IPS-11a (cell line): ENCODE results near the gene MIER1.
"Not testable (repeated sequence)": the region's sequence is repeated elsewhere in the genome, so short reads cannot be mapped to it uniquely, and the experiment has no call there.

ENCODE experiments used
- H3K4me3 ChIP-seq: one replicate; pipeline ENCODE4 v1.5.1; 2013; ENCODE audit warnings: low read depth, low read length, control low read depth

The MIER1 gene

GRCh38 chr1:66937529-66938234 lies 12.9 kb downstream of the MIER1 start:
- H3K4me3 ChIP-seq = no peak overlapping the region

GRCh38 chr1:66938613-66939012 lies 13.8 kb downstream of the MIER1 start:
- H3K4me3 ChIP-seq = no peak overlapping the region

GRCh38 chr1:66940981-66941380 lies 16.2 kb downstream of the MIER1 start:
- H3K4me3 ChIP-seq = no peak overlapping the region

- H3K4me3 ChIP-seq = no peak overlapping the region
Observed at GRCh38 chr1:66943361-66943969, 18.7 kb downstream of the MIER1 start.

GRCh38 chr1:66944330-66945274 lies 19.8 kb downstream of the MIER1 start:
- no peak overlapping the region for H3K4me3 ChIP-seq

GRCh38 chr1:66945316-66945715 lies 20.5 kb downstream of the MIER1 start:
- H3K4me3 ChIP-seq = no peak overlapping the region

GRCh38 chr1:66947267-66947666 lies 22.5 kb downstream of the MIER1 start:
- no peak overlapping the region for H3K4me3 ChIP-seq

- no peak overlapping the region for H3K4me3 ChIP-seq
Observed at GRCh38 chr1:66951513-66951912, 26.7 kb downstream of the MIER1 start.

GRCh38 chr1:66954208-66954607 lies 29.4 kb downstream of the MIER1 start:
- no peak overlapping the region for H3K4me3 ChIP-seq

- H3K4me3 ChIP-seq = no peak overlapping the region
Observed at GRCh38 chr1:66957938-66958337, 33.1 kb downstream of the MIER1 start.

GRCh38 chr1:66966188-66966873 lies 41.5 kb downstream of the MIER1 start:
- not testable (repeated sequence) for H3K4me3 ChIP-seq

GRCh38 chr1:66968574-66968973 lies 43.8 kb downstream of the MIER1 start:
- H3K4me3 ChIP-seq = no peak overlapping the region

GRCh38 chr1:66978201-66978600 lies 53.4 kb downstream of the MIER1 start:
- no peak overlapping the region for H3K4me3 ChIP-seq

GRCh38 chr1:66979621-66980020 lies 54.8 kb downstream of the MIER1 start:
- H3K4me3 ChIP-seq = not testable (repeated sequence)

GRCh38 chr1:66980745-66981367 lies 56.1 kb downstream of the MIER1 start:
- no peak overlapping the region for H3K4me3 ChIP-seq

GRCh38 chr1:66981679-66982078 lies 56.9 kb downstream of the MIER1 start:
- no peak overlapping the region for H3K4me3 ChIP-seq

- H3K4me3 ChIP-seq = no peak overlapping the region
Observed at GRCh38 chr1:66982561-66983260, 57.9 kb downstream of the MIER1 start.

- H3K4me3 ChIP-seq = no peak overlapping the region
Observed at GRCh38 chr1:66984491-66984890, 59.7 kb downstream of the MIER1 start.

- H3K4me3 ChIP-seq = no peak overlapping the region
Observed at GRCh38 chr1:66985835-66986234, 61.0 kb downstream of the MIER1 start.

GRCh38 chr1:66993076-66993475 lies 68.3 kb downstream of the MIER1 start:
- H3K4me3 ChIP-seq = no peak overlapping the region
